ENCODE results near the gene TNFAIP8L3. TPM values are rescaled to one million over a fixed set of nuclear protein-coding genes. Genes with fewer than 3 reads are reported as not detected.

Gene TNFAIP8L3
- total RNA-seq, 2 experiments from 2014 or later: not detected

DNA sequence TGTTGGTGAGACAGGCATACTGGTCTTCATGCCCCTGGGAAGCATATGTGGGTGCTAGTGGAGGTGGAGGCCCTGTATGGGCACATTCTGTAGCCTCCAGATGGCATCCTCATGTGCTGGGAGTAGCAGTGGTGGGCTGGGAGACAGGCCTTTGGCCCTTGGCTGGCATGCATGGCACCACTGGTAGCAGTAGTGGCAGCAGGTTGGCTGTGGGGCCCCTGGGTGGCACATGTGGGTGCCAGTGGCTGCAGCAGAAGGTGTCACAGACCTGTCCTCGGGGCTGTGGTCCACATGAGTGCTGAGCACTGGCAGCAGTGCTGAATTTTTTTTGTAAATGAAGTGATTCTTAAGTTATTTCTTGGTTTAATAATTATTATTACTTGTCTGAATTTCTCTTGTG, 71.2 kb downstream of the TNFAIP8L3 start:
- Histone ChIP-seq H3K4me3 (ENCODE audit: low read length) (no peak overlapping the region), H3K36me3 (ENCODE audit: insufficient read depth, low read length) (no peaks in the 10 kb centered on the region), H3K4me1 (ENCODE audit: insufficient read depth, low read length) (no peaks in the 10 kb centered on the region), H3K9me3 (ENCODE audit: control insufficient read depth in 1 of 2, insufficient read depth in 1 of 2, low read length in 2 of 2) (peaks cover 0 to 5% of the 10 kb centered on the region in 2 experiments), H3K27ac (ENCODE audit: low read depth in 1 of 2, low read length in 2 of 2) (no peak overlapping the region), H3K27me3 (ENCODE audit: control insufficient read depth in 1 of 2, insufficient read depth in 2 of 2, low read length in 2 of 2) (no peaks in the 10 kb centered on the region)
- TF ChIP-seq, protein P1, sequence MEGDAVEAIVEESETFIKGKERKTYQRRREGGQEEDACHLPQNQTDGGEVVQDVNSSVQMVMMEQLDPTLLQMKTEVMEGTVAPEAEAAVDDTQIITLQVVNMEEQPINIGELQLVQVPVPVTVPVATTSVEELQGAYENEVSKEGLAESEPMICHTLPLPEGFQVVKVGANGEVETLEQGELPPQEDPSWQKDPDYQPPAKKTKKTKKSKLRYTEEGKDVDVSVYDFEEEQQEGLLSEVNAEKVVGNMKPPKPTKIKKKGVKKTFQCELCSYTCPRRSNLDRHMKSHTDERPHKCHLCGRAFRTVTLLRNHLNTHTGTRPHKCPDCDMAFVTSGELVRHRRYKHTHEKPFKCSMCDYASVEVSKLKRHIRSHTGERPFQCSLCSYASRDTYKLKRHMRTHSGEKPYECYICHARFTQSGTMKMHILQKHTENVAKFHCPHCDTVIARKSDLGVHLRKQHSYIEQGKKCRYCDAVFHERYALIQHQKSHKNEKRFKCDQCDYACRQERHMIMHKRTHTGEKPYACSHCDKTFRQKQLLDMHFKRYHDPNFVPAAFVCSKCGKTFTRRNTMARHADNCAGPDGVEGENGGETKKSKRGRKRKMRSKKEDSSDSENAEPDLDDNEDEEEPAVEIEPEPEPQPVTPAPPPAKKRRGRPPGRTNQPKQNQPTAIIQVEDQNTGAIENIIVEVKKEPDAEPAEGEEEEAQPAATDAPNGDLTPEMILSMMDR (IDR thresholded peaks at IDR 0.05): no peak
- H3K4me1 Mint-ChIP-seq (ENCODE audit: low read depth): no peaks in the 10 kb centered on the region
- peaks cover 8% of the 10 kb centered on the region for H3K9me3 Mint-ChIP-seq
- H3K27ac Mint-ChIP-seq: no peak overlapping the region
- CTCF ChIA-PET: no interaction called here
- peaks cover 44% of the 10 kb centered on the region for H3K36me3 Mint-ChIP-seq (ENCODE audit: low read depth)
- POLR2A ChIA-PET: no interaction called here
- ATAC-seq (ENCODE audit: poor library complexity) (no peak), DNase-seq (no peak)
- no peaks in the 10 kb centered on the region for H3K27me3 Mint-ChIP-seq
- intact Hi-C loops (cut with DNase I, micrococcal nuclease): no loop called here
- no peak overlapping the region for H3K4me3 Mint-ChIP-seq

DNA sequence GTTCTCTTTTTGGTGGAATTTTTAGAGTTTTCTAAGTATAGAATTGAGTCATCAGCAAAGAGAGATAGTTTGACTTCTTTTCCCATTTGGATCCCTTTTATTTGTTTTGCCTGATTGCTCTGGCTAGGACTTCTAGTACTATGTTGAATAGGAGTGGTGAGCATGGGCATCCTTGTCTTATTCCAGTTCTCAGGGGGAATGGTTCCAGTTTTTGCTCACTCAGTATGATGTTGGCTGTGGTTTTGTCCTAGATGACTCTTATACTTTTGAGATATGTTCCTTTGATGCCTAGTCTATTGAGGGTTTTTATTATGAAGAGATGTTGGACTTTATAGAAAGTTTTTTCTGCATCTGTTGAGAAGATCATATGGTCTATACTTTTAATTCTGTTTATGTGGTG, 72.5 kb downstream of the TNFAIP8L3 start:
- Mint-ChIP-seq H3K9me3 (peaks cover 9% of the 10 kb centered on the region), H3K4me1 (ENCODE audit: low read depth) (no peaks in the 10 kb centered on the region), H3K4me3 (no peak overlapping the region), H3K27ac (no peak overlapping the region), H3K36me3 (ENCODE audit: low read depth) (peaks cover 45% of the 10 kb centered on the region), H3K27me3 (no peaks in the 10 kb centered on the region)
- TF ChIP-seq, protein P1 (IDR thresholded peaks at IDR 0.05): no peak
- ATAC-seq (ENCODE audit: poor library complexity): no peak
- no peak for DNase-seq
- Histone ChIP-seq H3K27ac (ENCODE audit: low read depth in 1 of 2, low read length in 2 of 2) (no peak overlapping the region), H3K27me3 (ENCODE audit: control insufficient read depth in 1 of 2, insufficient read depth in 2 of 2, low read length in 2 of 2) (no peaks in the 10 kb centered on the region), H3K36me3 (ENCODE audit: insufficient read depth, low read length) (no peaks in the 10 kb centered on the region), H3K9me3 (ENCODE audit: control insufficient read depth in 1 of 2, insufficient read depth in 1 of 2, low read length in 2 of 2) (peaks cover 0 to 5% of the 10 kb centered on the region in 2 experiments), H3K4me3 (ENCODE audit: low read length) (no peak overlapping the region), H3K4me1 (ENCODE audit: insufficient read depth, low read length) (no peaks in the 10 kb centered on the region)
- POLR2A ChIA-PET: no interaction called here
- intact Hi-C loops (cut with DNase I, micrococcal nuclease): no loop called here
- CTCF ChIA-PET: no interaction called here

DNA sequence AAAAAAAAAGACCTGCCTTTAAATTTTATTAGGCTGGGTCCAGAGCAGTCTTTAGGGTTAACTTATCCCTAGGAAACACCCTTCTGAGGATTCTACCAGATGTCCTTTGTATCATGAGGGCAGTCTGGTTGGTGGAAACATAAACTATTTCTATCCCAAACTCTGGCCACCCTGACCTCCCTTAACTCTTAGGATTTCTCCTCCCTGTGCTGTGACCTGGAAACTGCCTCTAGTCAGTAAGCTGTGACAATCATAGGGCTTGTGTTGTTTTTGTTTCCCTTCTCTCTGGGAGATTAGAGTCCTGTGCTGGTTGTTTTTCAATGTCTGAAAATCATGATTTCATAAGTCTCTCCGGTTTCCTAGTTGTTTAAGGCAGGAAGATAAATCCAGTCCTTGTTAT, 78.1 kb downstream of the TNFAIP8L3 start:
- DNase-seq (no peak), ATAC-seq (ENCODE audit: poor library complexity) (no peak)
- Histone ChIP-seq H3K27ac (ENCODE audit: low read depth in 1 of 2, low read length in 2 of 2) (no peak overlapping the region), H3K36me3 (ENCODE audit: insufficient read depth, low read length) (no peaks in the 10 kb centered on the region), H3K27me3 (ENCODE audit: control insufficient read depth in 1 of 2, insufficient read depth in 2 of 2, low read length in 2 of 2) (no peaks in the 10 kb centered on the region), H3K9me3 (ENCODE audit: control insufficient read depth in 1 of 2, insufficient read depth in 1 of 2, low read length in 2 of 2) (peaks cover 0 to 9% of the 10 kb centered on the region in 2 experiments), H3K4me1 (ENCODE audit: insufficient read depth, low read length) (no peaks in the 10 kb centered on the region), H3K4me3 (ENCODE audit: low read length) (no peak overlapping the region)
- no peak overlapping the region for H3K4me3 Mint-ChIP-seq
- H3K36me3 Mint-ChIP-seq (ENCODE audit: low read depth): peaks cover 31% of the 10 kb centered on the region
- intact Hi-C loops (cut with DNase I, micrococcal nuclease): no loop called here
- H3K4me1 Mint-ChIP-seq (ENCODE audit: low read depth): no peaks in the 10 kb centered on the region
- TF ChIP-seq, protein P1 (IDR thresholded peaks at IDR 0.05): no peak
- H3K27ac Mint-ChIP-seq: no peak overlapping the region
- peaks cover 9% of the 10 kb centered on the region for H3K9me3 Mint-ChIP-seq
- no peaks in the 10 kb centered on the region for H3K27me3 Mint-ChIP-seq
- ChIA-PET POLR2A (no interaction called here), CTCF (no interaction called here)

Measured in CD4-positive, alpha-beta T cell (primary cell).